ENCODE data around the gene NEDD8.

The NEDD8 gene

GRCh38 chr14:24195186-24196070 is 36.7 kb downstream of the NEDD8 start, which contains the start of gene TM9SF1:
TM9SF1 (minus strand) TSS chr14:24195441; CDS start chr14:24195019, 422 bp downstream.
- Histone ChIP-seq H3K36me3 (ENCODE audit: control insufficient read depth, insufficient read depth, low read length) (no peaks in the 10 kb centered on the region), H3K27ac (ENCODE audit: low read length) (no peak within 1 kb of the TSS), H3K27me3 (ENCODE audit: control insufficient read depth, insufficient read depth, low read length) (no peaks in the 10 kb centered on the region), H3K9me3 (ENCODE audit: control insufficient read depth, insufficient read depth, low read length) (no peaks in the 10 kb centered on the region), H3K4me3 (ENCODE audit: low read length) (peak within 1 kb of the TSS; percentile 68), H3K4me1 (ENCODE audit: control insufficient read depth, insufficient read depth, low read length) (no peaks in the 10 kb centered on the region)
- no CpG with 5 or more reads among the region's 89 CpGs for WGBS (ENCODE audit: insufficient coverage, insufficient read length)
- no peak for DNase-seq (ENCODE audit: low read depth, low spot score)

DNA sequence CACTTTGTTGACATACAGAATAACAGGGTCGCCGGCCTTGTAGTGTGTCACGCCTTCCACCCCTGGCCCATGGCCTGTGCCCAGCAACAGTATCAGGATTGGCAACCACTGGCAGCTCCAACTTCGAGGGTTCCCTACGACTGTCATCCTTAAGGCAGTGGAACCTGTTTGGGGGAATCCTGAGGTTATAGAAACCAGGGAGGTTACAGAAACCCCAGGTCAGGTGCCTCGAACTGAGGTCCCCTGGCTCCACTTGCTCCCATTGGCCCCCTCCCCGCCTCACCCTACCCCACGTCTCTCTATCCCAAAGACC is 37.3 kb downstream of the NEDD8 start:
- H3K9me3 ChIP-seq (ENCODE audit: control insufficient read depth, insufficient read depth, low read length) = no peaks in the 10 kb centered on the region
- peak overlapping the region; percentile 68; the same call in 1 of the 2 replicates for H3K4me3 ChIP-seq (ENCODE audit: low read length)
- no CpG with 5 or more reads among the region's 8 CpGs for WGBS (ENCODE audit: insufficient coverage, insufficient read length)
- no peaks in the 10 kb centered on the region for H3K27me3 ChIP-seq (ENCODE audit: control insufficient read depth, insufficient read depth, low read length)
- H3K36me3 ChIP-seq (ENCODE audit: control insufficient read depth, insufficient read depth, low read length) = no peaks in the 10 kb centered on the region
- no peaks in the 10 kb centered on the region for H3K4me1 ChIP-seq (ENCODE audit: control insufficient read depth, insufficient read depth, low read length)
- H3K27ac ChIP-seq (ENCODE audit: low read length) = no peak overlapping the region
- DNase-seq (ENCODE audit: low read depth, low spot score) = no peak

- Histone ChIP-seq H3K27me3 (ENCODE audit: control insufficient read depth, insufficient read depth, low read length) (no peaks in the 10 kb centered on the region), H3K4me1 (ENCODE audit: control insufficient read depth, insufficient read depth, low read length) (no peaks in the 10 kb centered on the region), H3K4me3 (ENCODE audit: low read length) (no peak overlapping the region; the same call in 1 of the 2 replicates), H3K36me3 (ENCODE audit: control insufficient read depth, insufficient read depth, low read length) (no peaks in the 10 kb centered on the region), H3K27ac (ENCODE audit: low read length) (no peak overlapping the region), H3K9me3 (ENCODE audit: control insufficient read depth, insufficient read depth, low read length) (no peaks in the 10 kb centered on the region)
- DNase-seq (ENCODE audit: low read depth, low spot score) = no peak
- no CpG with 5 or more reads among the region's 7 CpGs for WGBS (ENCODE audit: insufficient coverage, insufficient read length)
Measured at GRCh38 chr14:24194186-24194872, 37.8 kb downstream of the NEDD8 start.

DNA sequence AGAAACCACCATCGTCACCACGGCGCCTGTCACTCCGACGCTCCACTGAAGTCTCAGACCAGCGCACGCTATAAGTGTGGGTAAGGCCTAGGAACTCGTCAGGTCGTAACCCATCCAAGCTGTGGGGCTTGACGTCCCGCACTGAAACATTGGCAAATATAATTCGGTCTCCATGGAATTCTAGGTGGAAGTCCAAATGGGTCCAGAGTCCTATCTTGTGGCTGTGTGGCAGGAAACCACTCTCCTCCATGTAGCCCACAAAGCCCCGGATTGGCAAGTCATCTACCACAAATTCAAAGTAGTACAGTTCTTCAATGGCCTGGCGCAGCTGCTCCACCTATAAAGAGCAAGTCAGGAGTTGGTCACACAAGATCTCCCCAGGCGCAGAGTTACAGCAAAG is 39.2 kb downstream of the NEDD8 start:
- no CpG with 5 or more reads among the region's 15 CpGs for WGBS (ENCODE audit: insufficient coverage, insufficient read length)
- Histone ChIP-seq H3K36me3 (ENCODE audit: control insufficient read depth, insufficient read depth, low read length) (no peaks in the 10 kb centered on the region), H3K27ac (ENCODE audit: low read length) (no peak overlapping the region), H3K4me1 (ENCODE audit: control insufficient read depth, insufficient read depth, low read length) (no peaks in the 10 kb centered on the region), H3K4me3 (ENCODE audit: low read length) (no peak overlapping the region), H3K9me3 (ENCODE audit: control insufficient read depth, insufficient read depth, low read length) (no peaks in the 10 kb centered on the region), H3K27me3 (ENCODE audit: control insufficient read depth, insufficient read depth, low read length) (no peaks in the 10 kb centered on the region)
- DNase-seq (ENCODE audit: low read depth, low spot score) = no peak

GRCh38 chr14:24190416-24190815 is 41.8 kb downstream of the NEDD8 start:
- H3K9me3 ChIP-seq (ENCODE audit: control insufficient read depth, insufficient read depth, low read length) = no peaks in the 10 kb centered on the region
- peaks cover 8% of the 10 kb centered on the region for H3K36me3 ChIP-seq (ENCODE audit: control insufficient read depth, insufficient read depth, low read length)
- no CpG with 5 or more reads among the region's 10 CpGs for WGBS (ENCODE audit: insufficient coverage, insufficient read length)

DNA sequence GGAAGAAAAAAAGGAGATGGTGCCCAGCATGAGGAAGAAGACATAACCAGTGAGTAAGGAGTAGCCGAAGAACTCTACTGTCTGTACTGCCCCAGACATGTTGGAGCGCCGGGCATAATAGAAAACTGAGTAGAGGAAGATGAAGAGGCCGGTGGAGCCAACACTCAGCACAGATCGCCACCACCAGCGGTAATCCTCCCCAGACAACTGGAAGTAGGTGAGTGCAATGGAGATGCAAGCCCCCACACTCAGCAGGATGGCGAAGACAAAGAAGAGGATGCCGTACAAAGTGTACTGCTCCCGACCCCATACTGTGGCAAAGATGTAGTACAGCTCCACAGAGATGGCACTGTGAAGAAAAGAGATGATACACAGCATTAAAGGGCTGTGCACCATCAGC is 42.7 kb downstream of the NEDD8 start:
- no peaks in the 10 kb centered on the region for H3K9me3 ChIP-seq (ENCODE audit: control insufficient read depth, insufficient read depth, low read length)
- WGBS (ENCODE audit: insufficient coverage, insufficient read length) = no CpG with 5 or more reads among the region's 9 CpGs
- no peaks in the 10 kb centered on the region for H3K4me1 ChIP-seq (ENCODE audit: control insufficient read depth, insufficient read depth, low read length)
- H3K36me3 ChIP-seq (ENCODE audit: control insufficient read depth, insufficient read depth, low read length) = peaks cover 17% of the 10 kb centered on the region
- no peak overlapping the region for H3K27ac ChIP-seq (ENCODE audit: low read length)
- no peak overlapping the region for H3K4me3 ChIP-seq (ENCODE audit: low read length)
- no peak for DNase-seq (ENCODE audit: low read depth, low spot score)
- H3K27me3 ChIP-seq (ENCODE audit: control insufficient read depth, insufficient read depth, low read length) = no peaks in the 10 kb centered on the region

More at GRCh38 chr14:24190416-24190815, 41.8 kb downstream of the NEDD8 start:
- Histone ChIP-seq H3K4me1 (ENCODE audit: control insufficient read depth, insufficient read depth, low read length) (no peaks in the 10 kb centered on the region), H3K27ac (ENCODE audit: low read length) (no peak overlapping the region), H3K27me3 (ENCODE audit: control insufficient read depth, insufficient read depth, low read length) (no peaks in the 10 kb centered on the region), H3K4me3 (ENCODE audit: low read length) (no peak overlapping the region)
- no peak for DNase-seq (ENCODE audit: low read depth, low spot score)

- DNase-seq (ENCODE audit: low read depth, low spot score) = no peak
- no peaks in the 10 kb centered on the region for H3K27me3 ChIP-seq (ENCODE audit: control insufficient read depth, insufficient read depth, low read length)
- H3K27ac ChIP-seq (ENCODE audit: low read length) = no peak overlapping the region
- WGBS (ENCODE audit: insufficient coverage, insufficient read length) = no CpG with 5 or more reads among the region's 3 CpGs
- H3K4me1 ChIP-seq (ENCODE audit: control insufficient read depth, insufficient read depth, low read length) = no peaks in the 10 kb centered on the region
- H3K36me3 ChIP-seq (ENCODE audit: control insufficient read depth, insufficient read depth, low read length) = peaks cover 21% of the 10 kb centered on the region
- no peak overlapping the region for H3K4me3 ChIP-seq (ENCODE audit: low read length)
- H3K9me3 ChIP-seq (ENCODE audit: control insufficient read depth, insufficient read depth, low read length) = no peaks in the 10 kb centered on the region
Measured at GRCh38 chr14:24189059-24189375, 43.1 kb downstream of the NEDD8 start.

DNA sequence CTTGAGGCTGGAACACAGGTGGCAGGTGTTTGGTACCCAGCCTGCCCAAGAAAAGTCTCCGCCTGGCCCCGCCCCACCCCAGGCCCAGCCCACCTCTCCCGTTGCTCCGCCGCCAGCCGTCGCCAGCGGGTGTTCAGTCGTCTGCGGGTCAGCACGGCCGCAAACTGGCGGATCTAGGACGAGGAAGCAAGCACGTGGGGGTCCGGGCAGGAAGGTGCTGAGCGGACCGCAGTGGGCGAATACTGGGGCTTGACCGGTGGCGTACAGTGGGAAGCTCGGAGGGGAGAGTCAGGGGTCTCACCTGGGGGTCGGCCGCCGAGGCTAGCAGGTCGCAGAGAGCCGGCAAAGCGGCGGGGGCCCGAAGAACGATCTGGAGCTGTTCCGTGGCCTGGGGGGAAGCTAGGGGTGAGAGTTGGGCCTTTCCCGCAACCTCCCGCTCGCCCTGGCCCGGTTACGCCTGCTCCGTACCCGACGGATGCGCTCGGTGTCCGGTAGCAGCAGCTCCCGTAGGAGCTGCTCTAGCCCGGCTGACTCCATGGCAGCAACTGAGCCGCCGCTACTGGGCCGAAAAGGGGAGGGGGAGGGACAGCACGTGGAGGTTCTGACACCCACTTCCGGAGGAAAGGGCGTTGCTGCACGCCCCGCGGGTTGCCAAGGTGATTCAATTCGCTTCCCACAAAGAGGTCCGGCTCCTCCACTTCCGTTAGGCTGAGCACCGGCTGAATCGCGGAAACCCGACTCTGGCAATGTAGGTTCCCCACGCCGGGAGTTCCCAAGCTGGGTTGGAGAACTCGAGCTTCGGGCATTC is 43.7 kb downstream of the NEDD8 start, which contains the start of gene IPO4:
TSS of gene IPO4 (minus strand) at position 566 of the 808 bp plus-strand sequence. CDS start at position 537, 29 bp downstream.
- Histone ChIP-seq H3K27me3 (ENCODE audit: control insufficient read depth, insufficient read depth, low read length) (no peaks in the 10 kb centered on the region), H3K9me3 (ENCODE audit: control insufficient read depth, insufficient read depth, low read length) (no peaks in the 10 kb centered on the region), H3K27ac (ENCODE audit: low read length) (no peak within 1 kb of the TSS), H3K4me1 (ENCODE audit: control insufficient read depth, insufficient read depth, low read length) (no peaks in the 10 kb centered on the region), H3K36me3 (ENCODE audit: control insufficient read depth, insufficient read depth, low read length) (peaks cover 25% of the 10 kb centered on the region), H3K4me3 (ENCODE audit: low read length) (peak within 1 kb of the TSS; percentile 87)
- DNase-seq (ENCODE audit: low read depth, low spot score) = peak; percentile 95
- no CpG with 5 or more reads among the region's 65 CpGs for WGBS (ENCODE audit: insufficient coverage, insufficient read length)

- H3K4me1 ChIP-seq (ENCODE audit: control insufficient read depth, insufficient read depth, low read length) = no peaks in the 10 kb centered on the region
- no peak for DNase-seq (ENCODE audit: low read depth, low spot score)
- H3K4me3 ChIP-seq (ENCODE audit: low read length) = no peak overlapping the region
- H3K27ac ChIP-seq (ENCODE audit: low read length) = no peak overlapping the region
- no peaks in the 10 kb centered on the region for H3K27me3 ChIP-seq (ENCODE audit: control insufficient read depth, insufficient read depth, low read length)
- peaks cover 29% of the 10 kb centered on the region for H3K36me3 ChIP-seq (ENCODE audit: control insufficient read depth, insufficient read depth, low read length)
- H3K9me3 ChIP-seq (ENCODE audit: control insufficient read depth, insufficient read depth, low read length) = no peaks in the 10 kb centered on the region
- WGBS (ENCODE audit: insufficient coverage, insufficient read length) = no CpG with 5 or more reads among the region's 2 CpGs
Measured at GRCh38 chr14:24187539-24187915, 44.6 kb downstream of the NEDD8 start.

GRCh38 chr14:24186831-24187538 is 45.2 kb downstream of the NEDD8 start:
- peaks cover 34% of the 10 kb centered on the region for H3K36me3 ChIP-seq (ENCODE audit: control insufficient read depth, insufficient read depth, low read length)
- WGBS (ENCODE audit: insufficient coverage, insufficient read length) = no CpG with 5 or more reads among the region's 10 CpGs

More at GRCh38 chr14:24186831-24187538, 45.2 kb downstream of the NEDD8 start:
- H3K4me3 ChIP-seq (ENCODE audit: low read length) = no peak overlapping the region
- no peaks in the 10 kb centered on the region for H3K27me3 ChIP-seq (ENCODE audit: control insufficient read depth, insufficient read depth, low read length)
- H3K4me1 ChIP-seq (ENCODE audit: control insufficient read depth, insufficient read depth, low read length) = no peaks in the 10 kb centered on the region
- H3K27ac ChIP-seq (ENCODE audit: low read length) = no peak overlapping the region
- no peaks in the 10 kb centered on the region for H3K9me3 ChIP-seq (ENCODE audit: control insufficient read depth, insufficient read depth, low read length)
- DNase-seq (ENCODE audit: low read depth, low spot score) = no peak
